HepG2 (cell line): ENCODE results near the gene PBX1. TPM values are rescaled to one million over a fixed set of nuclear protein-coding genes. Genes with fewer than 3 reads are reported as not detected.

Experiments used
- ATAC-seq: fragments of 200-7000 bp; cut with Tn5 transposase; 3 replicates; pipeline ENCODE4 v1.9.1; 2020; ENCODE audit warnings: mild to moderate bottlenecking, moderate library complexity
- BruUV-seq: library from RNA; stranded (reverse); fragments of 400-500 nt; replicated peaks from 2 replicates; lab custom pipeline; 2021; lab: Mats Ljungman, UMichigan
- CTCF ChIA-PET: fragments of 300-600 bp; formaldehyde crosslinking; extraction: SDS; loops from one replicate; lab custom pipeline; 2021; ENCODE audit warnings: low total read pairs, inconsistent platforms, low intra/inter-chr PET ratio; lab: Yijun Ruan, JAX
- POLR2A ChIA-PET: fragments of 350-600 bp; sonication (Branson Sonifier 250); formaldehyde crosslinking; loops from one replicate; lab custom pipeline; 2020; ENCODE audit warnings: antibody characterized with exemption, inconsistent platforms; lab: Yijun Ruan, JAX
- DNase-seq: peaks from one replicate; pipeline ENCODE4 v3.0.0-alpha.2; 2015; ENCODE audit warnings: low spot score
- FAIRE-seq: peaks from 3 replicates; lab custom pipeline; 2011; peaks lifted over from hg19 to GRCh38; lab: Jason Lieb, UNC
- H2AFZ ChIP-seq: one replicate; pipeline ENCODE4 v1.6.1; 2011; ENCODE audit warnings: low read length, inconsistent platforms
- H3K27ac ChIP-seq: fragments of 300-600 bp; 3 replicates; pipeline ENCODE4 v1.8.0; 2011; ENCODE audit warnings: mixed run types, mild to moderate bottlenecking, mixed read lengths, low read length, inconsistent platforms; ENCODE audit not compliant: insufficient read depth; ENCODE audit errors: extremely low read length
- H3K27me3 ChIP-seq, 2 experiments: fragments of 200-600 bp in 1 of 2; 2 replicates in 1 of 2; 3 replicates in 1 of 2; pipeline versions ENCODE4 v1.6.0 to v1.8.0; 2011; ENCODE audit warnings: low read length in 2 of 2, mild to moderate bottlenecking in 2 of 2, moderate library complexity in 2 of 2, inconsistent platforms in 1 of 2; ENCODE audit not compliant: insufficient read depth in 2 of 2, control insufficient read depth in 1 of 2
- H3K36me3 ChIP-seq, 2 experiments: fragments of 200-600 bp in 1 of 2; replicated peaks in 1 of 2; 2 replicates in 1 of 2; 3 replicates in 1 of 2; pipeline versions ENCODE4 v1.5.1 to v1.8.0; 2011; ENCODE audit warnings: low read length in 2 of 2, inconsistent platforms in 1 of 2; ENCODE audit not compliant: insufficient read depth in 2 of 2, control insufficient read depth in 1 of 2
- H3K4me1 ChIP-seq: 2 replicates; pipeline ENCODE4 v1.5.1; 2012; ENCODE audit warnings: low read length, inconsistent platforms; ENCODE audit not compliant: insufficient read depth
- H3K4me2 ChIP-seq: 2 replicates; pipeline ENCODE4 v1.6.0; 2011; ENCODE audit warnings: low read depth, low read length, inconsistent platforms
- H3K4me3 ChIP-seq, 3 experiments: fragments of 200-600 bp in 1 of 3; sonication (generic), shearing (Covaris generic) in 1 of 3; replicated peaks in 1 of 3; 2 replicates each; pipeline ENCODE4 v1.5.1; 2011 to 2016; ENCODE audit warnings: low read length in 3 of 3, inconsistent platforms in 2 of 3, low read depth in 2 of 3, mild to moderate bottlenecking in 2 of 3, control low read depth in 1 of 3, mixed read lengths in 1 of 3; ENCODE audit not compliant: insufficient read depth in 1 of 3
- H3K79me2 ChIP-seq: one replicate; pipeline ENCODE4 v1.6.1; 2011; ENCODE audit warnings: low read length, inconsistent platforms; ENCODE audit not compliant: insufficient read depth
- H3K9ac ChIP-seq: 2 replicates; pipeline ENCODE4 v1.6.0; 2011; ENCODE audit warnings: mild to moderate bottlenecking, low read depth, low read length, inconsistent platforms; ENCODE audit not compliant: insufficient read depth
- H3K9me3 ChIP-seq: 2 replicates; pipeline ENCODE4 v1.5.1; 2012; ENCODE audit warnings: mild to moderate bottlenecking, low read length
- H4K20me1 ChIP-seq: 2 replicates; pipeline ENCODE4 v1.6.0; 2011; ENCODE audit warnings: inconsistent platforms, mild to moderate bottlenecking, low read length, moderate library complexity; ENCODE audit not compliant: insufficient read depth
- ELF3 ChIP-seq: IDR thresholded peaks from 2 replicates; pipeline ENCODE4 v1.6.1; 2016; ENCODE audit warnings: missing genetic modification reagents, missing compliant biosample characterization
- HNRNPL ChIP-seq: fragments of 200-400 bp; formaldehyde crosslinking; IDR thresholded peaks from 2 replicates; pipeline ENCODE4 v1.6.1; 2017; ENCODE audit warnings: mild to moderate bottlenecking, low read depth, low read length
- KDM1A ChIP-seq: IDR thresholded peaks from 2 replicates; pipeline ENCODE4 v1.6.1; 2016; ENCODE audit warnings: missing compliant biosample characterization
- MEIS1 ChIP-seq: sonication (generic); formaldehyde crosslinking; IDR thresholded peaks from 2 replicates; pipeline ENCODE4 v1.9.0; 2021; ENCODE audit warnings: mild to moderate bottlenecking, missing genetic modification reagents, moderate library complexity, borderline replicate concordance
- NR2F6 ChIP-seq, 2 experiments: IDR thresholded peaks; 2 replicates each; pipeline ENCODE4 v1.6.1; 2016; ENCODE audit warnings: antibody characterized with exemption in 1 of 2, mild to moderate bottlenecking in 1 of 2
- RAD21 ChIP-seq: fragments of 450-650 bp; formaldehyde crosslinking; IDR thresholded peaks from 2 replicates; pipeline ENCODE4 v1.5.0; 2020; ENCODE audit warnings: mild to moderate bottlenecking
- ZNF7 ChIP-seq: IDR thresholded peaks from 2 replicates; pipeline ENCODE4 v1.6.1; 2016; ENCODE audit warnings: missing biosample characterization, missing genetic modification reagents
- WGBS: methylation state at CpG from one replicate; pipeline ENCODE4 v1.1.6; 2017; ENCODE audit warnings: low lambda C conversion rate; 5-methylcytosine and 5-hydroxymethylcytosine counted together
- in situ Hi-C: cut with HindIII; loops from 2 replicates; pipeline ENCODE4 v1.10.0; 2017; ENCODE audit warnings: low pct_unique_long_range_greater_than_20kb; ENCODE audit not compliant: extremely low pct_ligation_motif_present
- intact Hi-C: fragments of 100-400 bp; cut with micrococcal nuclease; formaldehyde crosslinking; loops from one replicate; pipeline ENCODE4 v1.10.0; 2022; ENCODE audit not compliant: unreplicated experiment
- polyA plus RNA-seq, 8 experiments: library from polyadenylated mRNA; depleted of rRNA in 3 of 8; stranded (reverse) in 7 of 8; unstranded in 1 of 8; fragments of >200 nt; fragmentation: Illumina TruSeq in 4 of 8; extraction: Trizol in 4 of 8; gene quantifications; 2 replicates each; pipeline versions ENCODE4 v1.2.1 to v1.2.3, GENCODE V29; 2011 to 2016; ENCODE audit warnings: low read depth in 4 of 8, missing spikeins in 1 of 8, mixed read lengths in 1 of 8; ENCODE audit not compliant: insufficient read depth in 1 of 8
- total RNA-seq, 5 experiments: library from RNA; depleted of rRNA; stranded (reverse); fragments of >200 nt; fragmentation: Illumina TruSeq; extraction: Trizol; gene quantifications; 2 replicates each; pipeline ENCODE4 v1.2.3, GENCODE V29; 2016; ENCODE audit warnings: low read depth in 1 of 5
- TF ChIP-seq, protein P1 (sequence below): sonication (generic); formaldehyde crosslinking; IDR thresholded peaks from 2 replicates; pipeline ENCODE4 v1.8.1; 2022; ENCODE audit warnings: low read depth, mild to moderate bottlenecking, missing genetic modification reagents

Gene PBX1
- total and polyA plus RNA-seq, 2 of the 13 experiments (the other 11 are each of a cell fraction or from before 2014, with no cell fraction given), result 0.24 TPM; not detected in 1

DNA sequence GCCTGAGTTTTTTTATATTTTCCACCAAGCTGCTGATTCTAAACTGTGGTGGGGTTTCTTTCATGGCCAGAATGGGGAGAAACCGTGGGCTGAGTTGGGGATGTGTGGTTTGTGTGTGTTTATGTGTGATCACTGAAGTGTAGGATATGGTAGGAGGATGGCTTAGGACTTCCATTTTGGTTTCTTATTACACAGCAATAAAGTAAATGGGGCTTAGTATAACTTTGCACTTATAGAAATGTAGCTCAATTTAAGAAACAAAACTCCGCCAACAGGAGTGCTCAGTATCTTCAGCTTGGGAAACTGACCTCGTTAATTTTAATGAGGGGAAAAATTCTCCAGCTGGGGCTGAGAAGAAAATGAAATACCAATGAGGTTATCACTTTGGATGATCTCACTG, 77.8 kb downstream of the PBX1 start:
- Histone ChIP-seq H3K79me2 (no peaks in the 10 kb centered on the region), H2AFZ (no peak overlapping the region), H4K20me1 (no peaks in the 10 kb centered on the region), H3K27ac (no peak overlapping the region), H3K27me3 (no peaks in the 10 kb centered on the region), H3K9ac (no peak overlapping the region), H3K9me3 (no peaks in the 10 kb centered on the region), H3K4me1 (no peaks in the 10 kb centered on the region), H3K4me3 (no peak overlapping the region), H3K4me2 (no peak overlapping the region), H3K36me3 (no peaks in the 10 kb centered on the region)
- intact Hi-C loops (no loop called here), in situ Hi-C loops (no loop called here)
- no TSS peak for BruUV-seq
- ChIA-PET CTCF (no interaction called here), POLR2A (no interaction called here)
- WGBS, result 33% methylated on average over 3 of the region's 3 CpGs
- ATAC-seq, result no peak
- no peak for DNase-seq
- no peak for TF ChIP-seq ZNF7 (CRISPR knock-in tag)
- TF ChIP-seq KDM1A (CRISPR knock-in tag), result no peak
- no peak for TF ChIP-seq ELF3 (CRISPR knock-in tag)
- TF ChIP-seq HNRNPL, result no peak
- TF ChIP-seq, protein P1, sequence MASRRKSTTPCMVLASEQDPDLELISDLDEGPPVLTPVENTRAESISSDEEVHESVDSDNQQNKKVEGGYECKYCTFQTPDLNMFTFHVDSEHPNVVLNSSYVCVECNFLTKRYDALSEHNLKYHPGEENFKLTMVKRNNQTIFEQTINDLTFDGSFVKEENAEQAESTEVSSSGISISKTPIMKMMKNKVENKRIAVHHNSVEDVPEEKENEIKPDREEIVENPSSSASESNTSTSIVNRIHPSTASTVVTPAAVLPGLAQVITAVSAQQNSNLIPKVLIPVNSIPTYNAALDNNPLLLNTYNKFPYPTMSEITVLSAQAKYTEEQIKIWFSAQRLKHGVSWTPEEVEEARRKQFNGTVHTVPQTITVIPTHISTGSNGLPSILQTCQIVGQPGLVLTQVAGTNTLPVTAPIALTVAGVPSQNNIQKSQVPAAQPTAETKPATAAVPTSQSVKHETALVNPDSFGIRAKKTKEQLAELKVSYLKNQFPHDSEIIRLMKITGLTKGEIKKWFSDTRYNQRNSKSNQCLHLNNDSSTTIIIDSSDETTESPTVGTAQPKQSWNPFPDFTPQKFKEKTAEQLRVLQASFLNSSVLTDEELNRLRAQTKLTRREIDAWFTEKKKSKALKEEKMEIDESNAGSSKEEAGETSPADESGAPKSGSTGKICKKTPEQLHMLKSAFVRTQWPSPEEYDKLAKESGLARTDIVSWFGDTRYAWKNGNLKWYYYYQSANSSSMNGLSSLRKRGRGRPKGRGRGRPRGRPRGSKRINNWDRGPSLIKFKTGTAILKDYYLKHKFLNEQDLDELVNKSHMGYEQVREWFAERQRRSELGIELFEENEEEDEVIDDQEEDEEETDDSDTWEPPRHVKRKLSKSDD (CRISPR knock-in tag), result no peak
- no peak for TF ChIP-seq MEIS1 (CRISPR knock-in tag)
- TF ChIP-seq NR2F6 (IDR thresholded peaks at IDR 0.05), result no peak
- TF ChIP-seq NR2F6 (CRISPR knock-in tag; IDR thresholded peaks at IDR 0.05), result no peak
- TF ChIP-seq RAD21 (CRISPR knock-in tag), result no peak
- no peak for FAIRE-seq
